ENCODE measurements around the gene THTPA.

- TF ChIP-seq BHLHE40 (IDR thresholded peaks at IDR 0.05; ENCODE audit: low read depth, low read length) (no peak), RCOR1 (IDR thresholded peaks at IDR 0.05; ENCODE audit: insufficient replicate concordance, low read length) (no peak), NFE2L2 (IDR thresholded peaks at IDR 0.05; ENCODE audit: low read depth, low read length) (no peak), ELK1 (IDR thresholded peaks at IDR 0.05; ENCODE audit: borderline replicate concordance, low read depth, low read length) (no peak), POLR2A (IDR thresholded peaks at IDR 0.05; ENCODE audit: low read depth, low read length) (no peak), MAZ (IDR thresholded peaks at IDR 0.05; ENCODE audit: borderline replicate concordance, low read depth, low read length) (no peak), CTCF (conservative IDR thresholded peaks at IDR 0.05; ENCODE audit: low read depth, low read length) (no peak), FOS (IDR thresholded peaks at IDR 0.05; ENCODE audit: low read depth, low read length) (no peak), SMC3 (IDR thresholded peaks at IDR 0.05; ENCODE audit: low read depth, low read length) (no peak), MAFK (IDR thresholded peaks at IDR 0.05; ENCODE audit: low read depth, low read length) (no peak)
These were observed 22.2 kb upstream of the THTPA start for GRCh38 chr14:23533652-23534435.

Data from IMR-90 (cell line).